HepG2 (cell line): ENCODE measurements around the gene ITGB6. TPM values are rescaled to one million over a fixed set of nuclear protein-coding genes. Genes with fewer than 3 reads are reported as not detected.

Experiments used
- ATAC-seq: fragments of 200-7000 bp; cut with Tn5 transposase; 3 replicates; pipeline ENCODE4 v1.9.1; 2020; ENCODE audit warnings: mild to moderate bottlenecking, moderate library complexity
- BruUV-seq: library from RNA; stranded (reverse); fragments of 400-500 nt; replicated peaks from 2 replicates; lab custom pipeline; 2021; lab: Mats Ljungman, UMichigan
- CTCF ChIA-PET: fragments of 300-600 bp; formaldehyde crosslinking; extraction: SDS; loops from one replicate; lab custom pipeline; 2021; ENCODE audit warnings: low total read pairs, inconsistent platforms, low intra/inter-chr PET ratio; lab: Yijun Ruan, JAX
- POLR2A ChIA-PET: fragments of 350-600 bp; sonication (Branson Sonifier 250); formaldehyde crosslinking; loops from one replicate; lab custom pipeline; 2020; ENCODE audit warnings: antibody characterized with exemption, inconsistent platforms; lab: Yijun Ruan, JAX
- DNase-seq: peaks from one replicate; pipeline ENCODE4 v3.0.0-alpha.2; 2015; ENCODE audit warnings: low spot score
- FAIRE-seq: peaks from 3 replicates; lab custom pipeline; 2011; peaks lifted over from hg19 to GRCh38; lab: Jason Lieb, UNC
- H2AFZ ChIP-seq: one replicate; pipeline ENCODE4 v1.6.1; 2011; ENCODE audit warnings: low read length, inconsistent platforms
- H3K27ac ChIP-seq: fragments of 300-600 bp; 3 replicates; pipeline ENCODE4 v1.8.0; 2011; ENCODE audit warnings: mixed run types, mild to moderate bottlenecking, mixed read lengths, low read length, inconsistent platforms; ENCODE audit not compliant: insufficient read depth; ENCODE audit errors: extremely low read length
- H3K27me3 ChIP-seq, 2 experiments: fragments of 200-600 bp in 1 of 2; 2 replicates in 1 of 2; 3 replicates in 1 of 2; pipeline versions ENCODE4 v1.6.0 to v1.8.0; 2011; ENCODE audit warnings: low read length in 2 of 2, mild to moderate bottlenecking in 2 of 2, moderate library complexity in 2 of 2, inconsistent platforms in 1 of 2; ENCODE audit not compliant: insufficient read depth in 2 of 2, control insufficient read depth in 1 of 2
- H3K36me3 ChIP-seq, 2 experiments: fragments of 200-600 bp in 1 of 2; replicated peaks in 1 of 2; 2 replicates in 1 of 2; 3 replicates in 1 of 2; pipeline versions ENCODE4 v1.5.1 to v1.8.0; 2011; ENCODE audit warnings: low read length in 2 of 2, inconsistent platforms in 1 of 2; ENCODE audit not compliant: insufficient read depth in 2 of 2, control insufficient read depth in 1 of 2
- H3K4me1 ChIP-seq: 2 replicates; pipeline ENCODE4 v1.5.1; 2012; ENCODE audit warnings: low read length, inconsistent platforms; ENCODE audit not compliant: insufficient read depth
- H3K4me2 ChIP-seq: 2 replicates; pipeline ENCODE4 v1.6.0; 2011; ENCODE audit warnings: low read depth, low read length, inconsistent platforms
- H3K4me3 ChIP-seq, 3 experiments: fragments of 200-600 bp in 1 of 3; sonication (generic), shearing (Covaris generic) in 1 of 3; replicated peaks in 1 of 3; 2 replicates each; pipeline ENCODE4 v1.5.1; 2011 to 2016; ENCODE audit warnings: low read length in 3 of 3, inconsistent platforms in 2 of 3, low read depth in 2 of 3, mild to moderate bottlenecking in 2 of 3, control low read depth in 1 of 3, mixed read lengths in 1 of 3; ENCODE audit not compliant: insufficient read depth in 1 of 3
- H3K79me2 ChIP-seq: one replicate; pipeline ENCODE4 v1.6.1; 2011; ENCODE audit warnings: low read length, inconsistent platforms; ENCODE audit not compliant: insufficient read depth
- H3K9ac ChIP-seq: 2 replicates; pipeline ENCODE4 v1.6.0; 2011; ENCODE audit warnings: mild to moderate bottlenecking, low read depth, low read length, inconsistent platforms; ENCODE audit not compliant: insufficient read depth
- H3K9me3 ChIP-seq: 2 replicates; pipeline ENCODE4 v1.5.1; 2012; ENCODE audit warnings: mild to moderate bottlenecking, low read length
- H4K20me1 ChIP-seq: 2 replicates; pipeline ENCODE4 v1.6.0; 2011; ENCODE audit warnings: inconsistent platforms, mild to moderate bottlenecking, low read length, moderate library complexity; ENCODE audit not compliant: insufficient read depth
- CEBPB ChIP-seq: IDR thresholded peaks from 2 replicates; pipeline ENCODE4 v1.6.1; 2011; ENCODE audit warnings: low read depth, low read length, improper control_type of control experiment, borderline replicate concordance
- CTCF ChIP-seq: sonication (generic); formaldehyde crosslinking; IDR thresholded peaks from 2 replicates; pipeline ENCODE4 v1.5.0; 2020; ENCODE audit warnings: mild to moderate bottlenecking, missing genetic modification reagents, moderate library complexity
- NR3C1 ChIP-seq: sonication (generic); formaldehyde crosslinking; IDR thresholded peaks from 2 replicates; pipeline ENCODE4 v1.4.0; 2020; ENCODE audit warnings: missing genetic modification reagents
- PAX8 ChIP-seq: sonication (generic); formaldehyde crosslinking; IDR thresholded peaks from 2 replicates; pipeline ENCODE4 v1.8.0; 2022; ENCODE audit warnings: mild to moderate bottlenecking, missing genetic modification reagents, borderline replicate concordance
- PRPF4 ChIP-seq: fragments of 200-400 bp; formaldehyde crosslinking; IDR thresholded peaks from 2 replicates; pipeline ENCODE4 v1.6.1; 2016; ENCODE audit warnings: low read length, low read depth; ENCODE audit not compliant: poor library complexity, severe bottlenecking
- RBAK ChIP-seq: sonication (generic); formaldehyde crosslinking; IDR thresholded peaks from 2 replicates; pipeline ENCODE4 v1.5.1; 2020; ENCODE audit warnings: mild to moderate bottlenecking, missing genetic modification reagents
- RNF219 ChIP-seq: sonication (generic); formaldehyde crosslinking; IDR thresholded peaks from 2 replicates; pipeline ENCODE4 v1.5.0; 2020; ENCODE audit warnings: mild to moderate bottlenecking, missing genetic modification reagents
- ZBTB38 ChIP-seq: sonication (generic); formaldehyde crosslinking; IDR thresholded peaks from 2 replicates; pipeline ENCODE4 v1.5.1; 2020; ENCODE audit warnings: mild to moderate bottlenecking, missing genetic modification reagents
- whole genome bisulfite sequencing: methylation state at CpG from one replicate; pipeline ENCODE4 v1.1.6; 2017; ENCODE audit warnings: low lambda C conversion rate; 5-methylcytosine and 5-hydroxymethylcytosine counted together
- in situ Hi-C: cut with HindIII; loops from 2 replicates; pipeline ENCODE4 v1.10.0; 2017; ENCODE audit warnings: low pct_unique_long_range_greater_than_20kb; ENCODE audit not compliant: extremely low pct_ligation_motif_present
- intact Hi-C: fragments of 100-400 bp; cut with micrococcal nuclease; formaldehyde crosslinking; loops from one replicate; pipeline ENCODE4 v1.10.0; 2022; ENCODE audit not compliant: unreplicated experiment
- polyA plus RNA-seq, 8 experiments: library from polyadenylated mRNA; depleted of rRNA in 3 of 8; stranded (reverse) in 7 of 8; unstranded in 1 of 8; fragments of >200 nt; fragmentation: Illumina TruSeq in 4 of 8; extraction: Trizol in 4 of 8; gene quantifications; 2 replicates each; pipeline versions ENCODE4 v1.2.1 to v1.2.3, GENCODE V29; 2011 to 2016; ENCODE audit warnings: low read depth in 4 of 8, missing spikeins in 1 of 8, mixed read lengths in 1 of 8; ENCODE audit not compliant: insufficient read depth in 1 of 8
- total RNA-seq, 5 experiments: library from RNA; depleted of rRNA; stranded (reverse); fragments of >200 nt; fragmentation: Illumina TruSeq; extraction: Trizol; gene quantifications; 2 replicates each; pipeline ENCODE4 v1.2.3, GENCODE V29; 2016; ENCODE audit warnings: low read depth in 1 of 5

ITGB6 gene
- total and polyA plus RNA-seq, 2 of the 13 experiments (the other 11 are each of a cell fraction or from before 2014, with no cell fraction given), result not detected

GRCh38 chr2:160068906-160069305, 131.2 kb downstream of the ITGB6 start (continued):
- TF ChIP-seq RNF219 (CRISPR knock-in tag), result no peak
- no peak for TF ChIP-seq CEBPB
- no peak for TF ChIP-seq CTCF (CRISPR knock-in tag)
- no peak for TF ChIP-seq RBAK (CRISPR knock-in tag)
- TF ChIP-seq PAX8 (CRISPR knock-in tag), result no peak
- TF ChIP-seq ZBTB38 (CRISPR knock-in tag), result no peak
- TF ChIP-seq, all 625 proteins: peak for 0

GRCh38 chr2:160064916-160065315, 135.2 kb downstream of the ITGB6 start:
- peaks cover 13% of the 10 kb centered on the region for H3K9me3 ChIP-seq
- BruUV-seq, result no TSS peak
- no peak for DNase-seq

More at GRCh38 chr2:160064916-160065315, 135.2 kb downstream of the ITGB6 start:
- Histone ChIP-seq H2AFZ (no peak overlapping the region), H3K4me2 (no peak overlapping the region), H4K20me1 (no peaks in the 10 kb centered on the region), H3K9ac (no peak overlapping the region), H3K36me3 (no peaks in the 10 kb centered on the region), H3K79me2 (no peaks in the 10 kb centered on the region), H3K27ac (no peak overlapping the region), H3K27me3 (peaks cover 3 to 31% of the 10 kb centered on the region in 2 experiments; a peak in 3 of 5 replicates), H3K4me1 (no peaks in the 10 kb centered on the region), H3K4me3 (no peak overlapping the region)
- ChIA-PET CTCF (no interaction called here), POLR2A (no interaction called here)
- 20% methylated on average over 1 of the region's 1 CpG for WGBS
- TF ChIP-seq PRPF4 (no peak), NR3C1 (no peak)
- in situ Hi-C loops (no loop called here), intact Hi-C loops (no loop called here)
- FAIRE-seq, result no peak
- no peak for ATAC-seq
